Fibroblast of skin of scalp (primary cell): ENCODE data around the gene VILL.
"Not testable (repeated sequence)": the region's sequence is repeated elsewhere in the genome, so short reads cannot be mapped to it uniquely, and the experiment has no call there.

Source experiments
- DNase-seq: peaks from one replicate; pipeline ENCODE4 v3.0.0-alpha.2; 2013

VILL gene

DNA sequence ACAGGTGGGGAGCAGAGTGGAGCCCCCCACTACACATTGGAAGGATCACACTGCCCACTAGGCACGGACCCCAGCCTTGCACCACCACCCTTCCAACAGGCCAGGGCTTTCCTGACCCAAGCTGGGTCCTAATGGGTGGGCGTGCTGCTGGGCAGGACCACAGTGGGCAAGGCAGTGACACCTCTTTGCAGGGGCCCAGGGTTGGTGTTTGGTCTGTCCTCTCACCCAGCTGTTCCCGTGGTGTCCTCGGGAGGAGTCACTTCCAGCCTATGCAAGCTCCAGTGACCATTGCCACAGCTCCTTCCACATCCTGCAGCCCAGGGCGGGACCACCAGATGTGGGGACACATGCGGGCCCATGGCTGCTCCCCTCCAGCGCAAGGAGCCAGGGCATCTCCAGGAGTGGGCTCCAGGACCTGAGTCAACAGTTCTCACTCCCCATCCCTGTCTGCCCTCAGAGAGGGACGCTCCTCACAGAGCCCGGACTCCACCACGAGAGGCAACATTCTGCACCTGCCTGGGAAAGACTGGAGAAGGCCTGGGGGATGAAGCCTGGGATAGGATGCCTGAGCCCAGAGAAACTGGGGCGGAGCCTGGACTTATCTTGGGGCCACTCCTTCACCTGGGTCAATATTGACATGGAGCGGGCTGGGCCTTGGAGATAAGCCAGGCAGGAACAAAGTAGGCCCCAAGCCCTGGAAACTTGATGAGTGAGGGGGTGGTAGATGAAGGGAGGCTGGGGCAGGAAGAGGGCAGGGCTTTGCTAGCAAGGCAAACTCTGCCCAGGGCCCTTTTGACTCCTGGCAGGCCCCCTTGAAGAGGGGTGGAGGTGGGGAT is 3.9 kb upstream of the VILL start:
- no peak for DNase-seq

DNA sequence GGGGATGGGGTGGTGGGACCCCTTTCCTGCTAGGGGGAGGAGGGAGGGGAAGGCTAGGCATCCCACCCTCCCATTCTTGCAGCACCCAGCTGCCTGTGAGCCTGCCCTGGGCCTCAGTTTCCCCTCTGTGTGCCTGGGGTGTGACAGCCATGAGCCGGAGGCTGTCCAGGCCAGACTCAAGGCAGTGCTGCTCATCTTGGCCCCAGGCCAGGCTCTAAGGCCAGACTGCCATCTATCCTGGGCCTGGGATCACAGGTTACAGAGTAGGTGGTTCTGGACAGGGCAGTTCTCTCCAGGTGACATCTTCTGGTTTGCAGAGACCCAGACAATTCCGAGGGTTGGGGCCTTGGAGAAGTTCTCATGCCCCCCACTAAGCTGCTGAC is 3.3 kb upstream of the VILL start:
- DNase-seq: no peak

DNA sequence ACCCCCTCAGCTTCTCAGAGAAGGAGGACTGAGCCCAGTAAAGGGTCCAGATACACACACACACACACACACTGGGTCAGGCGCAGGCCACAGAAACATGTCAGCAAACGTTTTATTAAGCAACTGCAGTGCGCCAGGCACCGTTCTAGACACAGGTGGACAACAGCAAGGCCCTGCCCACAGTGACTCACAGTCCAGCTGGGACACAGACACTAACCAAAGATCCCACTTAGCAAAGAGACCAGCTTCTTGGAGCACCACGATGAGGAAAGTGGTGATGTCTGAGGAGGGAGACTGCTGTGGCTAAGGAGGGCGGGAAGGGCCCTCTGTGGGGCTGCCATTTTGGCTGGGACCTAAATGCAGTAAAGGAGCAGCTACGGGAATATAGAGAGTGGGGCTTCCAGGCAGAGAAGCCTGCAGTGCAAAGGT is 2.8 kb upstream of the VILL start:
- DNase-seq: no peak

DNA sequence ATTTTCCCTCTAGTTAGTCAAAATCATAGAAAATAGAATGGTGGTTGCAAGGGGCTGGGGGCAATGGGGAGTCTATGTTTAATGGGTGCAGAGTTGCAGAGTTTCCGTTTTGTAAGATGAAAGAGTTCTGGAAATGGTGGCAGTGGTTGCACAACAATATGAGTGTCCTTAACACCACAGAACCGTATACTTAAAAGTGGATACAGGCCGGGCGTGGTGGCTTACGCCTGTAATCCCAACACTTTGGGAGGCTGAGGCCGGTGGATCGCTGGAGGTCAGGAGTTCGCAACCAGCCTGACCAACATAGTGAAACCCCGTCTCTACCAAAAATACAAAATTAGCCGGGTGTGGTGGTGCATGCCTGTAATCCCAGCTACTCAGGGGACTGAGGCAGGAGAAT is 2.2 kb upstream of the VILL start:
- not testable (repeated sequence) for DNase-seq

DNA sequence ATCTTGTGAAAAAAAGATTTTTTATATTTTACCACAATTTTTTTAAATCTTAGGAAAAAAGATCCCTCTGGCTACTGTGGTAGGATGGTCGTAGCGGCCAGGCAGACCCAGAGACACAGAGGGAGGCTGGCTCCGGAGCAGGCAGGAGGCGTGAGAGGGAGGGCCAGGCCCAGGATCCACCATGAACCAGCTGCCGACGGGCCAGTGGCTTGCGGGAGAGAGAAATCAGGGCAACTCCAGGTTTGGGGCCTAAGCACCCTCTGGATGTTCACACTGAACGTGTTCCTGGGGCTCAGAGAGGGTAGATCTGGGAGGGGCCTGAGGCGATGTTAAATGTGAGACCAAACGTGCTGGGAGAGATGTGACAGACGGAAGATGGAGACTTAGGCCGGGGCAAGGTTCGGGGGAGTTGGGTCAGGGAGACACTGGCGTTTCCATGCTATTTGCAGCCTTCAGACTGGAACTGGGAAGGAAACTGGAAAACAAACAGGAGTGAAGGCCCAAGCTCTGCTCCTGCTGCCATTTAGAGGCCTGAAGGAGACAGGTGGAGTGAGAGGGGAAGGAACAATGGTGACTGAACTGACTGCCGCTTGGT is 1.6 kb upstream of the VILL start:
- DNase-seq: no peak

DNA sequence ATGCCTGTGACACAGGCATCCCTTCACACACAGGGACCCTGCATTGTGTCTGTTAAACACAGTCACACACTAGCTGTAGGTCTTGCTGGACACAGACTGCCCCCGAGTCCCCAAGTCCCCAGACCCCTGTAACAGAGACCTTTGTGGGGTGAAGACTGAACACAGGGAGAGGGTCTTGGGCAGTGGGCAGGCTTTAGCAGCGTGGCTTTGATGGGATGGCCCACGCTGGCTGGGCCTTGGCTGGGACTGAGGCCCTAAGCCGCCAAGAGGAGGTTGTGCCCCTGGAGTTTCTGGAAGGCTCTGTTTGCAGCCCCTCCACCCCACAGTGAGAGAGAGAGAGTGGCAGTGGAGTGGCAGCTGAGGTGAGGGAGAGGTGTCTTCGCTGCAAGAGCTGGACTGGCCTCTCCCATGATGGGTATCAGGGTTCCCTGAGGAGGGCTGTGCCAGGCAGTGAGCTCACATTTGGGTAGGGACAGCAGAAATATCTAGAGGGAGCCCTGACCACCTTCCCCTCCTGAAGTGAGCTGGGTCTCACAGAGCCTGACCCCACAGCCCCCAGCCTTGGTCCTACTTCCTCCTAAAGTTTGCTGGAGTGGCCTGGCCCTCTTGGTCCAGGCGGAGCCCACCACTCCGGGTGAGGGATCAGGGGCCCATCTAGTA is 635 bp upstream of the VILL start:
- DNase-seq: no peak

DNA sequence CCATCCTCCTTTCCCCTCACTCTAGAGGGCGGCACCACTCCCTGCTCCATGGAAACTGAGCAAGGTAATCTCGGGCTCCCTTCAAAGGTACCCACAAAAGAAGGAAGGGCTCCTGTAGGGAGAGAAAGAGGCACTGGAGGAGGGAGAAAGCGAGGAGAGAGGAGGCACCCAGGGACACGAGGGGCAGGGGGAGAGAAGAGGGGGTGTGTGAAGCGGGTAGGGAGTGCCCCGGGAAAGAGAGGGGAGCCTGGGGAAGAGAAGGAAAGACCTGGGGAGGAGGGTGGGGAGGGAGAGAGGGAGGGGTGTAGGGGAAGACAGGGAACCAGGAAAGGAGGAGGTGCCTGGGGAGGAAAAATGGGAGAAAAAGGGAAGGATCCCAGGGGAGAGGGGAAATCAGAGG is 523 bp downstream of the VILL start:
- no peak for DNase-seq

DNA sequence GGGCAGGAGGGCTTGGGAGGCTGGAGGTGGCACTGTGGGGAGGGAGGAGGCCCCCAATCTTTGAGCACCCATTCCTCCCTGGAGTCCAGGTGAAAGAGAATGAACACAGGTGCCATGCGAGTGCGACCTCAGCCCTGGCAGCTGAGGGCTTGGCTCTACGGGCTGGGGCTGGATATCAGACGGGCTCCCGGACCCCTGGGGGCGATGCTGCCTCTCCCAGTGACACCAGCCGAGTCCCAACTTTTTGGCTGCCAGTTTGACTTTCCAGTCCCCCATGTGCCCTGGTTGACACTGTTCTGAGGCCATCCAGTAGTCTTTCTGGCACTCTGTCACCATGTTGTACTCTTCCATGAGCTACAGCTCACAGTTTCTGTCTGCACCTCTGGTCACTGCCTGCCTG is 1.2 kb downstream of the VILL start:
- DNase-seq: no peak

DNA sequence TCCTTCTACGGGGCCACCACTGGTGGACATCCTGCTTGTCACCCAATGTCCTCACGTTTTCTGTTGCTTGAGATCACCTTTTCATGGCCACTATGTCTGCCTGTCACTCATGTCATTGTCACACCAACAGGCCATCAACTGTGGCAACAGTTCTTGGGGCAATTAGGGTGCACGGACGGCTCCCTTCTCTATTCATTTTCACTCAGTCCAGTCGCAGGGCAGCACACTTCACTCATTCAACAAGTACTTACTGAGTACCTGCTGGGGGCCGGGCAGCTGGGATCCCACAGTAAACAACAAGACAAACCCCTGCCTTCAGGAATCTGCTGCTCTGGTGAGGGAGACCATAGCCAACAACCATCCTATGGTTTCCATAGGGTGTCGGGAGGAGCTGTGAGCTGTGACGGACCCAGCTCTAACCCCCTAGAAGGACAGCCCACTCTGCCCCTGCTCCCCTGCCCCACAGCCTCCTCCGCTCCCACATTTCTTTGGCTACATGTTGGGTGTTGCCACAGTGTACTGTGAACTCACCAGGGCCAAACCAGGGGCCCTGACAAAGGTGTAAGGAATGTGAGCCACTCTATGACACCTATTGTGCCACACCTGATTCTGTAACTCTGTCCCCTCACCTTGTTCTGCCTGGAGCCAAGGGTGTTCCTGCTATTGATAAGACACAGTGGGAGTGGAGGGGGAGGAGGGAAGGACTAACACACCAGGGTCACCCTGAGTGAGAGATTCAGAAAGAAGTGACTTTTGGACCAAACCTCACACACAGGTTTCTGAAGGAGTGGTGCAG is 1.9 kb downstream of the VILL start:
- DNase-seq: no peak

DNA sequence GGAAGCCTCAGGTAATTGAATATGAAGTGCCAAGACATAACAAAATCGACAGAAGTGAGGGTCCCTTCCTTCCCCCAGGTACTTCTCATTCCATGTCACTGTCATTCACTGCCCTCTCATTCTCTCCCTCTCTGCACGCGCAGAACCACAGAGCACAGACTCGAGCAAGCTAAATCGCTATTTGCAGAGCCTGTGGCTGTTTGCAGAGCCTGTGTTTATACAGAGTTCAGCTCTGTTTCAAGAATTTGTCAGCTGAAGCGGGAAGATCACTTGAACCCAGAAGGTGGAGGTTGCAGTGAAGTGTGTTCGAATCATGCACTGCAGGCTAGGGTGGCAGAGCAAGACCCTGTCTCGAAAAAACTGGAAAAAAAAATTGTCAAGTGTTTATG is 2.5 kb downstream of the VILL start:
- DNase-seq: no peak

DNA sequence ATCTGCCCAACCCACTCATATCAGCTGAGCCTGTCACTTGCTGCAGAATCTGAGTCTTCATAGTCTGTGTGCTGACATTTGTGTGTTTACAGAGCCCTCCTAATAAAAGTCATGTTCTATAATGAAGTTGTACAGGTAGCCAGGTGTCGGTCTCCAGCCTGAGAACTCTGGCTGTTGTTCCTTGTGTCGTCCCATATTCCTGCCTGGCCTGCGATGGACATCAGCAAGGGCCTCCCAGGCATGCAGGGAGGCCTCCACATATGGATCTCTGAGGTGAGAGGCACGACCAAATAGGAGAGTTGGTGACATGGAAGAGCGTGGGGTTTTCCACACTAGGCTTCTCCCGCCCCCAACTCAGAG is 2.9 kb downstream of the VILL start:
- DNase-seq: no peak

DNA sequence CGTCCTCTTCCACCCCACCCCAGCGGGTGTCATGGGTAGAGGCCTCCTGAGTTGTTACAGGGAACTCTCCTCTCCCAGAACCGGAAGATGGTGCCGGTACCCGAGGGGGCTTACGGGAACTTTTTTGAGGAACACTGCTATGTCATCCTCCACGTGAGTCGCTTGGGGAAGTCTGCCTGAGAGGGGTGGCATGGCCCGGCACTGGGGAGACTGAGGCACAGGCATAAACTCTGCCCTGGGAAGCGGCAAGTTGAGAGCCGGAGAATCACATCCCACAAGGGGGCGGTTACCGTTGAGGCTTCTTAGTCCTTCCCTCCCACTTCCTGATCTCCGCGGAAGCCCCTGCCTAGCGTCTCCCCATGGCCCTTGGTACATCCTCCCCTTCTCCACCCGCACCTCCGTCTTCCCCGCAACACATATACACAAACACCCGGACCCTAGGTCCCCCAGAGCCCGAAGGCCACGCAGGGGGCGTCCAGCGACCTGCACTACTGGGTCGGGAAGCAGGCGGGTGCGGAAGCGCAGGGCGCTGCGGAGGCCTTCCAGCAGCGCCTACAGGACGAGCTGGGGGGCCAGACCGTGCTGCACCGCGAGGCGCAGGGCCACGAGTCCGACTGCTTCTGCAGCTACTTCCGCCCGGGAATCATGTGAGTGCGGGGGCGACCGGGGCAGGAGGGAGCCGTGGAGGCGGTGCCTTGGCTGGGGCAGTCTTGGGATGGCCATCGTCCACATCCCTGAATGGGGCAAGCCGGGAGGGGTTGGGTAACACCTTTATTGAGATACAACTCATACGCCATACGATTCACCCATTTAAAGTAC is 3.4 kb downstream of the VILL start:
- peak; percentile 72 for DNase-seq

DNA sequence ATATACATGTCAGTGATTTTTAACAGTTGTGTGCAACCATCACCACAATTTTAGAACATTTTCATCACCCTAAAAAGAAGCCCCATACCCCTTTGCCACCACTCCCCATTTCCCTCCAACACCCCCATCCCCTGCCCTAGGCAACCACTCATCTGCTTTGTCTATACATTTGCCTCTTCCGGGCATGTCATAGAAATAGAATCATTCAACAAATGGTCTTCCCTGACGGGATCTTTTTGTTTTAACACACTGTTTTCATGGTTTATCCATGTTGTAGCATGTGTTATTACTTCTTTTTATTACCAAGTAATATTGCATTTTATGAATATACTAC is 4.0 kb downstream of the VILL start:
- DNase-seq: no peak

DNA sequence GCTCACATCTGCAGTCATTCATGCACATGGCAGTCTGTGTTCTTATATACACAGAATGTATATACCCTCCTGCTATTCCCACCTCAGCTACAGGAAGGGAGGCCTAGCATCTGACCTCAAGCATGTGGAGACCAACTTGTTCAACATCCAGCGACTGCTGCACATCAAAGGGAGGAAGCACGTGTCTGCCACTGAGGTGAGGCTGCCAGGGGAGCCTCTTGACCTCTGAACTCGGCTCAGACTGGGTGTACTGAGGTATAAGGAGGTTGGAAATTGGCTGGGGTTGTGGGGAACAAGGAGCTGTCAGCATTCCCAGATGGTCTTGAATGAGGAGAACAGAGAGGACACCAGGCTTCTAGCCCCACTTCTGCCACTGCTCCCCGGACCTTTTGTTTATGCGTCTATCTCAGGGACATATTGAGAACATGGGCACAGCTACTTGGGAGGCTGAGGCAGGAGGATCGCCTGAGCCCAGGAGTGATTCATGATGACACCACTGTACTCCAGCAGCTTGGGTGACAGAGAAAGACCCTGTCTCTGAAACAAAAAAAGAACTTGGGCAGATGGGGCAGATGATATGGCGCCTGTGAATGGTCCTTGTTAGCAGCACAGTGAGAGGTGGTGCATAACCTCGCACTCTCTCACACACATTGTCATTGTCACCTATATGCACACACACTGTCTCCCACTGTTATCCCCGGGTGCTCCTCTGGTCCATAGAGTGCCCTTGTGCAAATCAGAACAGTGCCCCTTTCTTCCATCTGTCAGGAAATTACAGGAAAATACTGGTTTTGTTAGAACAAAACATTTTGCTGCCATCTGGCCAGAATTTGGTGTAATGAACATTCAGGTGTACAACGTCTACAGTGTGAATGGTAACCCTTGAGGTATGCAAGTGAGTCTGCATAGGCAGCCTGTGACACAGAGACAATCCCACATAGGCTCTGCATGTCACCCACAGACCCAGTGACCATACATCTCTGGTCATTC is 5.4 kb downstream of the VILL start:
- DNase-seq: no peak

DNA sequence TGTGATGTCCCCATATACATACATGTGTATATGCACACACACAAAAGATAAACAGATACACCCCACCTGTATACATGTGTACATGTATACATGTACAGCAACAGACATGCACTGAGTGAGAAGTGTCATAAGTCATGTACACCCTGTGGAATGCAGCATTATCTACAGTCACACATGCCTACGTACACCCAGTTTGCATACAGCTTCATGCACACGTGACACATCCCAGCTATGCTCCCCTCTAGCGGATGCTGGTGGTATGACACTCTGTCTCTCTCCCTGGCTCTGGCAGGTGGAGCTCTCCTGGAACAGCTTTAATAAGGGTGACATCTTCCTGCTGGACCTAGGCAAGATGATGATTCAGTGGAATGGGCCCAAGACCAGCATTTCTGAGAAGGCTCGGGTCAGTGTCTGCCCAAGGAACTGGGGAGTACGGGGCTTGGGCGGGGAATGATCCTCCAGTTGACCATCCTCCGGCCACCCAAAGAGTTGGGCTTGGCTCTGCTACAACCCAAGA is 6.3 kb downstream of the VILL start:
- peak; percentile 79 for DNase-seq

DNA sequence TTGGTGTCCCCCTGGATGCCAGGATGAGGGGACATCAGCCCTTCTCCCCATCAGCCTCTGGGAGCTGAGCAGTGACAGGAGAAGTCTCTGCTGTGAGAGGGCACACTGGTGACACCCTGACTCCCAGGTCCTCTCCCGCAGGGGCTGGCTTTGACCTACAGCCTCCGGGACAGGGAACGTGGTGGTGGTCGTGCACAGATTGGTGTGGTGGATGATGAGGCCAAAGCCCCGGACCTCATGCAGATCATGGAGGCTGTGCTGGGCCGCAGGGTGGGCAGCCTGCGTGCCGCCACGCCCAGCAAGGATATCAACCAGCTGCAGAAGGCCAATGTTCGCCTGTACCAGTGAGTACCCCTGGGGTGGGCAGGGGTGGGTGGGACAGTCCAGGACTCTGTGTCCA is 6.8 kb downstream of the VILL start:
- no peak for DNase-seq

DNA sequence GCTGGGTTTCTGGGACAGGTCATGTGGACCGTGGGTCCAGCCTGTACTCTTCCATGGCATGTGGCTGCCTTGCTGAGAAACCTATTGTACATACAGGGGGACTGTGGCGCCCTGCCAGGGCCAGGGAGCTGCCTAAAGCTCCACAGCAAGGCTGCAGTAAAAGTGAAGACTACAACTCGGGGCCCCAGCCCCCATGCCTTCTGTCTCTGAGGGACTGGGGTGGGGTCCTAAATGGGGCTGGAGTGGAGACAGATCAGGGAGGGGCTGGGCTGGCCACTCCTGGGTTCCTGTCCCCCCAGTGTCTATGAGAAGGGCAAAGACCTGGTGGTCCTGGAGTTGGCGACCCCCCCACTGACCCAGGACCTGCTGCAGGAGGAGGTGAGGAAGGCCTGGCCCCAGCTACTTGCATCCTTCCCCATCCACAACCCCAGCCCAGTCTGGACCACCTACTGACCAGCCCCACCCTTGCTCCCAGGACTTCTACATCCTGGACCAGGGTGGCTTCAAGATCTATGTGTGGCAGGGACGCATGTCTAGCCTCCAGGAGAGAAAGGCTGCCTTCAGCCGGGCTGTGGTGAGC is 7.3 kb downstream of the VILL start:
- no peak for DNase-seq

DNA sequence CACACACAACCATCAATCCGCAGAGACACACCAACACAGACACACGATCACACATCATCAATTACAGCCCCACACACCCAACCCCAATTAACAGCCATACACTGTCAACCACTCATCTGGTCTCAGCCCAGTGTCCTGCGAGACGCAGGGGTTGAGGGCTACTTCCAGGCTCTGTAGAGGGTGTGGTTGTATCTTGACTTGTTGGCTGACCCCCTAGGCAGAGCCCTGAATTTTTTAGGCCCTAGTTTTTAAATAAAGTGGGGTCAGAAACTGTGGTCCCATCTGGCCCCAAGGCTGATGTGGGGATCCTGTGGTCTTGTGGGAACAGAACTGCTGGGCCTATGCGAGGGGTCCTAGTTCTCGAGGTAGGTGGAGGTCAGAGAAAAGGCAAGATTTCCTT is 9.2 kb downstream of the VILL start:
- no peak for DNase-seq

DNA sequence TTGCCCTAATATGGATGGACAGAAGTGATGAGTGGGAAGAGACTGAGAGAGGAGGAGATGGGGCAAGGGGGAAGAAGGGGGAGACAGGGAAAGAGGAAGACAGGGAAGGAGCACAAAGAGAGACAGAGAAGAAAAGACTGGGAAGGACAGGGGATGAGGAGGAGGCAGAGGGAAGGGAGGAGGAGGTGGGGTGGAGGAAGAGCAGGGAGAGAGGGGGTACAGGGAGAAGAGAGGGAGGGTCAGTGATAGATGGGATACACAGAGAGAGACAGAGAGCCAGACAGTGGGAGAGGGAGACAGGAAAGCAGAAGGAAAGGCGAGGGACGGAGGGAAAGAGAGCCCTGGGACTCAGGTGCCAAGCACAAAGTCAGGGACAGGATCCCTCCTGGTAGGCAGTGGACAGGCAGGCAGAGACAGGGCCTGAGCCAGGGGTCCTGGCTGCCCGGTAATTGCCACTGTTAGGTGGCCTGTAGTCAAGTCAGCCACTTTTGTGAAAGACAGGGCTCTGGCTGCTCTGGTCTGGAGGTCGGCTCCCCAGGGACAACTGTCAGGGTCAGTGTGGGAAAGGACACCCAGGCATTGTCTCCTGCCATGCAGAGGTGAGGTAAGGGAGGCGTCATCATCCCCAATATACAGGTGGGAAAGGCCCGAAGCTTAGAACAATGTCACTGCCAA is 9.8 kb downstream of the VILL start:
- DNase-seq: no peak

DNA sequence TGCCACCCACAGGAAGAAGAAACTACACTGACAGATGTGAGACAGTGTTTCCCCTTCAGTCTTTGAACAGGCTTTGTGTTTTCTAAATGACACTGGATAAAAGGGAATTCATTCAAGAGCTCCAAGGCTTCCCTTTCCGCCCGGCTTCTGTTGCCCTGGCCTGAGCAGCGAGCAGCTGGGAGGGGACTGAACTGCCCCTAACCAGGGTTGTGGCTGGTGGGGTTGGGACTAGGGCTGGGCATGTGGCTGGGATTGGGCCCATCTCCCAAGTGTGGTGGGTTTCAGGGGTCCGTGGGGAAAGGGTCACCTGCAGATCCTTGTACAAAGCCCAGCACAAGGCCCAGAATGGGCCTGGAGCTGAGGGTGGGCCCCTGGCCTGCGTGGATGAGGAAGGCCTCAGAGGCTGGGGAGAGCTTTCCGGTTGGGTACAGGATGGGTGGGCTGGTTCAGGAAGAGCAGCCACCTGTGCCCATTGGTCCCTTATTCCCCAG is 10.4 kb downstream of the VILL start:
- DNase-seq: no peak
